ENCODE data around the gene PHF11. TPM values are rescaled to one million over a fixed set of nuclear protein-coding genes. Genes with fewer than 3 reads are reported as not detected.

The PHF11 gene
- total and polyA plus RNA-seq, 2 of the 8 experiments (the other 6 are each of a cell fraction or from before 2014, with no cell fraction given), result 6.1 to 8.1 TPM

DNA sequence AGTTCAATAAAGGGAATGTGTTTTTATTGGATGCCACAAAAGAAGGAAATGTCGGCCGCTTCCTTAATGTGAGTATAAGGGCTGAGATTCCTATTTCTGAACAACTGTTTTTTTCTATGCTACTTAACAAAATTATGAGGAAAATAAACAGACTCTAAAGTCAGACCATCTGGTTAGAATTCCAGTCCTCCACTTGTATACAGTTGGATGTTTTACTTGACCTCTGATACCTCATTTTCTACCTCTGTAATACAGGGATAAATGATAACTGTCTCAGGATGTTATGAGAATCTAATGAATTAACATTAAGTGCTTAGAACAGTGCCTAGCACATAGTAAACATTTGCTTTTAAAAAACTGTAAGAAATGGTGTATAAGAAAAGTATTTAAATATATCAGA is 7.2 kb upstream of the PHF11 start:
- WGBS, 2 experiments (ENCODE audit: extremely low coverage in 1 of 2, insufficient coverage in 1 of 2, insufficient read length in 1 of 2, insufficient replicate concordance in 2 of 2, low coverage in 1 of 2, low lambda C conversion rate in 2 of 2, missing lambda C conversion rate in 1 of 2), result 89% methylated on average over 2 of the region's 2 CpGs; no CpG with 5 or more reads in 1 of the 2 experiments
- H4K20me1 ChIP-seq (replicated peaks in 1 of 2; ENCODE audit: control insufficient read depth in 1 of 2, insufficient read depth in 2 of 2, low read length in 2 of 2), result no peaks in the 10 kb centered on the region
- ChIA-PET POLR2A (ENCODE audit: partially characterized antibody) (interaction anchor here (0.7 kb wide), 1 partner anchor 622 kb away, joined by 3 read pairs; no protein-coding TSS in a partner anchor), CTCF (ENCODE audit: partially characterized antibody) (no interaction called here)
- H3K4ac ChIP-seq (replicated peaks; ENCODE audit: insufficient read length, low read depth, low read length), result no peak overlapping the region
- DNase-seq (ENCODE audit: low read depth in 1 of 2, low spot score in 2 of 2), result no peak
- H3K4me1 ChIP-seq (replicated peaks in 1 of 4; ENCODE audit: control insufficient read depth in 3 of 4, insufficient read depth in 4 of 4, low read length in 3 of 4), result no peaks in the 10 kb centered on the region
- no peak overlapping the region for H2BK120ac ChIP-seq (replicated peaks; ENCODE audit: low read depth, low read length)
- H3K23ac ChIP-seq (ENCODE audit: insufficient read length), result no peak overlapping the region
- no peak overlapping the region for H4K8ac ChIP-seq (ENCODE audit: extremely low read depth, insufficient read depth, low read length)
- H3K79me2 ChIP-seq (ENCODE audit: control insufficient read depth in 1 of 2, insufficient read depth in 2 of 2, low read length in 2 of 2), result no peaks in the 10 kb centered on the region
- H3K36me3 ChIP-seq (ENCODE audit: control insufficient read depth in 2 of 4, insufficient read depth in 4 of 4, low read length in 3 of 4), result peaks cover 0 to 3% (median 0%) of the 10 kb centered on the region in 4 experiments; a peak in 1 of 8 replicates
- no peak overlapping the region for H4K91ac ChIP-seq (replicated peaks; ENCODE audit: insufficient read length, low read length)
- no peak overlapping the region for H3K56ac ChIP-seq (replicated peaks; ENCODE audit: insufficient read length, low read depth, low read length)
- no peak overlapping the region for H3K4me2 ChIP-seq (ENCODE audit: insufficient read depth in 1 of 2, low read depth in 2 of 2, low read length in 2 of 2)
- H4K5ac ChIP-seq (ENCODE audit: insufficient read length, low read depth, low read length), result no peak overlapping the region
- H2AK5ac ChIP-seq (ENCODE audit: low read depth, low read length), result no peak overlapping the region
- FAIRE-seq, result no peak
- H3K9me3 ChIP-seq (ENCODE audit: insufficient read depth in 2 of 2, low read depth in 1 of 2, low read length in 1 of 2), result no peaks in the 10 kb centered on the region
- no peak overlapping the region for H3K4me3 ChIP-seq (ENCODE audit: extremely low read depth in 1 of 4, insufficient read depth in 2 of 4, low read depth in 3 of 4, low read length in 4 of 4)
- no peak overlapping the region for H2BK15ac ChIP-seq (ENCODE audit: low read length)
- H3K23me2 ChIP-seq (ENCODE audit: low read depth, low read length), result no peaks in the 10 kb centered on the region
- no peak overlapping the region for H2BK12ac ChIP-seq (ENCODE audit: low read depth, low read length)
- H3K14ac ChIP-seq (ENCODE audit: insufficient read length), result no peak overlapping the region
- no peak overlapping the region for H2BK20ac ChIP-seq (ENCODE audit: low read length)
- no peaks in the 10 kb centered on the region for H3K79me1 ChIP-seq (ENCODE audit: low read depth, low read length)
- H3K27ac ChIP-seq (ENCODE audit: low read depth, low read length), result no peak overlapping the region
- H2BK5ac ChIP-seq (ENCODE audit: low read depth, low read length), result no peak overlapping the region
- H3K9ac ChIP-seq (replicated peaks in 1 of 4; ENCODE audit: extremely low read depth in 1 of 4, low read depth in 3 of 4, low read length in 3 of 4), result no peak overlapping the region
- H3K18ac ChIP-seq (ENCODE audit: extremely low read depth, low read length), result no peak overlapping the region
- H2AFZ ChIP-seq (ENCODE audit: low read length), result no peak overlapping the region
- no peaks in the 10 kb centered on the region for H3K27me3 ChIP-seq (replicated peaks in 1 of 4; ENCODE audit: control insufficient read depth in 3 of 4, extremely low read depth in 1 of 4, insufficient read depth in 3 of 4, low read length in 3 of 4)
- TF ChIP-seq EP300 (IDR thresholded peaks at IDR 0.05; ENCODE audit: borderline replicate concordance in 1 of 2, low read depth in 2 of 2, low read length in 2 of 2) (no peak), MAX (IDR thresholded peaks at IDR 0.05) (no peak), BCL11A (IDR thresholded peaks at IDR 0.05; ENCODE audit: low read depth in 2 of 2, low read length in 2 of 2) (no peak), CTBP2 (IDR thresholded peaks at IDR 0.05; ENCODE audit: borderline replicate concordance, insufficient read depth, insufficient read length, low read length) (no peak), SP2 (IDR thresholded peaks at IDR 0.05; ENCODE audit: low read length) (no peak), PHF8 (conservative IDR thresholded peaks at IDR 0.05; ENCODE audit: low read depth, low read length) (no peak), TCF12 (IDR thresholded peaks at IDR 0.05; ENCODE audit: low read depth, low read length) (no peak), CHD1 (IDR thresholded peaks at IDR 0.05; ENCODE audit: low read depth, low read length) (no peak), JUN (IDR thresholded peaks at IDR 0.05; ENCODE audit: low read depth, low read length) (no peak), RAD21 (IDR thresholded peaks at IDR 0.05 in 1 of 2, conservative IDR thresholded peaks at IDR 0.05 in 1 of 2; ENCODE audit: low read depth in 2 of 2, low read length in 2 of 2) (no peak), CREB1 (IDR thresholded peaks at IDR 0.05) (no peak), JUND (IDR thresholded peaks at IDR 0.05; ENCODE audit: low read length) (no peak), RXRA (IDR thresholded peaks at IDR 0.05; ENCODE audit: insufficient read depth, low read depth, low read length) (no peak)
- TF ChIP-seq, protein P1, sequence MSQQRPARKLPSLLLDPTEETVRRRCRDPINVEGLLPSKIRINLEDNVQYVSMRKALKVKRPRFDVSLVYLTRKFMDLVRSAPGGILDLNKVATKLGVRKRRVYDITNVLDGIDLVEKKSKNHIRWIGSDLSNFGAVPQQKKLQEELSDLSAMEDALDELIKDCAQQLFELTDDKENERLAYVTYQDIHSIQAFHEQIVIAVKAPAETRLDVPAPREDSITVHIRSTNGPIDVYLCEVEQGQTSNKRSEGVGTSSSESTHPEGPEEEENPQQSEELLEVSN (IDR thresholded peaks at IDR 0.05), result no peak
